Left kidney (tissue), 2 donors: ENCODE data around the gene CST9. TPM values are rescaled to one million over a fixed set of nuclear protein-coding genes. Genes with fewer than 3 reads are reported as not detected.
A peak's percentile ranks its signal among the peaks of the same experiment; 100 is the strongest.
"Not testable (repeated sequence)": the region's sequence is repeated elsewhere in the genome, so short reads cannot be mapped to it uniquely, and the experiment has no call there.

ENCODE experiments used
- DNase-seq: peaks from one replicate; pipeline ENCODE4 v3.0.0-alpha.2; 2013
- polyA plus RNA-seq: library from polyadenylated mRNA; unstranded; fragments of 120-200 nt; gene quantifications from one replicate; pipeline ENCODE4 v1.2.1, GENCODE V29; 2013; ENCODE audit not compliant: insufficient read length

Gene CST9
- polyA plus RNA-seq, 1 donor: 0.08 TPM

DNA sequence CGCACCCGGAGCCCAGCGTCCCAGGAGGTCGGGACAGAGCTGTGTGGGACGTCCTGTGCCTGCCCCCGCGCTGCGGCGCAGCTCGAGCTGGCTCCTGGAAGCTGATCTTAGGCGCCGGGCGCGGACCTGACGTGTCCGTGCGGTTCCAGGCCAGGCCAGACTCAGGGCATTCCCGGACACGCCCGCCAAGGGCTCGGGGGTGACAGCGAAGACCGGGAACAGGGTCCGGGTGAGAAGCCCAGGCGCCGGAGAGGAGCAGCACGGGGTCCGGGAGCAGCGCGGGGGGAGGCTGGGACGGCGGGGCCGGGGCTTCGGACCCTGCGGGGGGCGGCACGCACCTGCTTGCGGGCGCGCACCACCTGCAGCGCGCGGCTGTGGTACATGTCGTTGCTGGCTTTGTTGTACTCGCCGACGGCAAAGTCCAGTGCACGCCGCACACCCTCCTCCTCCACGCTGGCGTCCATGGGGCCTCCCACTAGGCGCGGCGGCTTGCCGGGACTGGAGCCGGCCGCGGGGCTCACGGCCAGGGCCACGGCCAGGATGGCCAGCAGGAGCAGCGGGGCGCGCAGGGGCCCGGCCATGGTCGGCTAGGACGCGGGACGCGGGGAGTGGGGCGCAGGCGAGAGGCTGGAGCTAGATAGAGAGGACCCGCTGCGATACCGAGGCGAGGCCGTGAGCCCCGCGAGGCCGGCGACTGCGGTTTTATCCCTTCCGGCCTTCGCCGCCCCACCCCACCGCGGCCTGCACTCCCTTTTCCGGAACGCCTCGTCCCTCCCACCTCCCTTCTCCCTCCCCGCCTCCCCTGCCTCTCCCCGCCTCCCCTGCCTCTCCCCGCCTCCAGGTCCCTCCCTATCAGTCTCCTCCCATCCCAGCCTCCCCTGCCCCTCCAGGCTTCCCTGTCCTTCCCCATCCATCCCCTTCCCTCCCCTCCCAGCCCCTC lies 31.8 kb upstream of the CST9 start, which contains the start of gene CST3:
TSS of gene CST3 (minus strand) at position 674 of the 940 bp plus-strand sequence. CDS start at position 581, 93 bp downstream.
- DNase-seq: peak; percentile 77

DNA sequence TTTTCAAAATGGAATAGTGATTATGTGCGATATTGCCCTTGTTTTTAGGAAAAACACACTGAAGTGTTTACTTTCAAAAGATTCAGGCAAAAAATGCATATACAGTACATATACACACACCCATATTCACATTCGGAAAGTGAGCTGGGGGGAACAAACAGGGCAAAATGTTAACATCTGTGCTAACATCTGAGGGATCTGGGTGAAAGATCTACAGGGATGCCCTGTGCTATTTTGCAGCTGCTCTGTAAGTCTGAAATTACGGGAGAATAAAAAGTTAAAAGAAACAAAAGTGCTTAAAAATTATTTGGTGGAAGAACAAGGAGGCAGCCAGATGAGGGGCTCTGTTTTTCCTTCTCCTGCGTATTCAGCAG lies 31.2 kb upstream of the CST9 start:
- no peak for DNase-seq

DNA sequence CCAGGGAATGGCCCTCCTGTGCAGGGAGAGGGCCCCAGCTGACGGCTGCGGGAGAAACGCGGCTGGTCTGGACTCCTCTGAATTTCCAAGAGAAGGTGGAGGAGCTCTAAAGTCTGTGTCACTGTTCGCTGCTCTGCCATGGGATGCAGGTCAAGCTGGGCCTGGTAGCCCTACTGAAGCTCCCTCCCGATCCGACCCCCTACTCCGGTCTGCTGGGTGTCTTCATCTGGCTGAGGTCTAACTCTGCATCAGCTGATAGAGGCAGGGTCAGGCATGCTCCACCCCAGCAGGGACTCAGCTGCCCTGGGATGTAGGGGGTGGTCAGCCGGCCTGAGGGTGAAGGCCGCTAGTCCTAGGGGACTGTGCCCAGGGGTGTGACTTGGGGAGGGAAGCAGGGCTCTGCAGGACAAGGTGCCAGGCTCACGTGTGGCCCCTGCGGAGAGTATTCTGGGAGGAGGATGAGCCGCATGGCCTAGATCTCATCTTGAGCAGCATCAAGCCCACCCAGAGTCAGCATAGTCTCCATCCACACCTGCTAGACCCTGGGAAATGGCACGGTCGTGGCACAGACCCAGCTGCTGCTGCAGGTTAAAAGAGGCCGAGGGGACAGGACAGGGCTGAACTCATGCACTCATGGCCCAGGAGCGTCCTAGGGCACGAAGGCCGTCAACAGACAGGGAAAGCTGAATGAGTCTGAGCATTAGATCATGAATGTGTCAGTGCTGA lies 30.6 kb upstream of the CST9 start:
- DNase-seq: no peak

DNA sequence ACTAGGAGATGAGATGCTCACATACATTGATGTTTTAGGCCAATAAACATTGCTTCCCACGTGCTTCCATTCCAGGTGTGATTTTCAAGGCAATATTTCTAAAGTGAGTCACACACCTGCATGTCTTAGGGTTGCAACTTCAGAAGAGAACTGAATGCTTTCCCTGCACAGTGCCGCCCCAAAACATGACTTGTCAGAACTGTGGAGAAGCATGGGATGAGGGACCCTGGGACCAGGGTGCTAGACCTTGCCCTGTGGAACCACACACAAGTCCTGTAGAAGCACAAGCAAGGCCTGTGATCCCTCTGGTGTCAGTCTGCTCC lies 30.0 kb upstream of the CST9 start:
- DNase-seq: not testable (repeated sequence)

DNA sequence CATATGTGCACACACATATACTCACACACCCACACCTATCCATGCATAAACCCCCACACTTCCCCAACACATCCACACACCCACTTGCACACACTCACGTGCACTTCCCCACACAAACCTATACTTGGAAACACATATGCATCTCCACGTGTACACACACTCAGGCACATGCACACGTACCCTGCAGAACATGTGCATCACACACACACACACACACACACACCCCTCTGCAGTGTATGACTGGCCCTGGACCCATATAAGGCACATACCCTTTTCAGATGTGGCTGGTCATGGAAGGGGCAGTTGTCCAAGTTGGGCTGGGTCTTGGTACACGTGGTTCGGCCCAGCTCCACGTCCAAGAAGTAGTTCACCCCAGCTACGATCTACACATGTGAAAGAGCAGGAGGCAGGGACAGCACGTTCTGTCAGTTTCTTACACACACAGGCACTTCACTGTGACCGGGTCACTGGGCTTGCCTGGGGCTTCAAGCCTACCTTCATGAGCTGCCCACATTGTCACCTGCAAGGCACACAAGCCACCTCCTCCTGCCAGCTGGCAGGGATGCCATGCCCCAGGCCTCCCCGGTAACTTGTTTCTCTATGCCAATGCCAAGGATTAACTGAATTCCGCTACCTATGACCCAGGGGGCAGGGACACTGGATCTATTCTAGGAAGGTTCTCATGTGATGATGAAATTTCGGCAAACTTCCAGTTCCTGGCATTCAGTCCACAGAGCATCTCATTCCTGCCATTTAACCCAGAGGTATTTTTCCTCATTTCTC lies 29.5 kb upstream of the CST9 start:
- no peak for DNase-seq

DNA sequence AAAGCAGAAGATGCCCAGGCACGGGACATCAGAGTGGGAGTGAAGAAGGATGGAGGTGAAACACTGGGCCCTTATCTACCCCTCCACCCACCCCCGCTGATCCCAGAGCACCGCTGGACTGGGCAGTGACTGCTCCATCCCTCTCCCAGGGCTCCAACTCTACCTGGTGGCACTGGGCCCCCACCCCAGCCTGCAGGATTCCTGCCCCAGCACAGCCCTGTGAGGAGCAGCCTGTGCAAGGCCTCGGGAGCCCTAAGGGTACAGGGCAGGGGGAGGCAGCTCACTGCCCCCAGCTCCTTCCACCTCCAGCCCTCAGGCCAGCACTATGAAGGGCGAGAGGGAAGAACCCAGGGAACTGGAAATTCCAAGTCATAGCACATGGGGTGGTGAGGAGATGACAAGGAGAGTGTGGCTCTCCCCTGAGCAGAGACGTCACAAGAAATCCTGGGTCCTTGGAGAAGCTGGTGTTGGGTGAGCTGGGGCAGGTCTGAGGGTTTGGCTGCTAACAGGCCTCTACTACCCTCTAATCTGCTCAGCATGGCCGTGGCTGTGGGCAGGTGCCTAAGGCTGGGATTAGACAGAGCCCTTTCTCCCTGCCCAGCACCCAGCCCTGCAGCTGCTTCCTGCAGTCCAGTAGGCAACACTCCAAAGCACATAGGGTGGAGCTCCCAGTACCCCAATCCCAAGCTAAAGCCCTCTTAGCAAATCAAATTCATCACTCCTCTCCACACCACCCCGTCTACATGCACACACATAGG lies 28.5 kb upstream of the CST9 start:
- no peak for DNase-seq

DNA sequence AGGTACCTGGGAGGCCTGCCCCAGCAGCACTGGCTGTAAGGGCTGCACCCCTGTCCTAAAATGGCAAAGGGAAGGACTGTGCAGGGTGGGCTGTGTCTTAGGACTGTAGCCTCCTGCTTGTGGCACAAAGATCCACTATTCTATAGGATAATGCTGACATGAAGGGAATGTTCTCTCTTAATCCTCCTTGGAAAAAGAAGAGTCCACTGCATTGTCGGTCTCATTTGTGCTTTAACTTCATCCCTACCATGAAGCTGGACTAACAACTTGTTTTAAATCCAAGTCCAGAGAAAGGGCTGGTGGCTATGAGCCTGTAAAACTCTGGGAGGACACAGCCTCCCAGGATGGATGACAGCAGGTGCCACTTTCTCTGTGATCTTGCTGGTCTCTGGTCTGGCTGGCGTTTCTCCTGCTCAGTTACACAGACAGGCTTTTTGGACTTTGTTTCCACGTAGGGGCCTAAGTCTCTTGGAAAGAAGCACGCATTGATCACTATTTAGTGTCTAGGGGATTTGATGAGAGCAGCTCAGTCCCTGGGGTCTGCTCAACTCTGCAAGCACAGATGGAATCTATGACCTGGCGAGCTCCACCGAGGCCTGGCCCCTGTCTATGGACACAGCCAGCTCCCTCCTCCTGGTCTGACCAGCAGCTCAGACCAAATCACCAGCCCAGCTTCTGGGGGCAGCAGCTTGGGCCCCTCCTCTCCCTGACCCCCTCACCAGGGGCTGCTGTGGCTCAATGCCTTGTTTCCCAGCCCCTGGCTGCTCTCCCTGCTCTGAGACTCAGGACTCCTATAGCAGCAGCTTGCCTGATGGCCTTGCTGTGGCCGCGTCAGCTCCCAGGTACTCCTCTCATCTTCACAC lies 27.2 kb upstream of the CST9 start:
- no peak for DNase-seq

DNA sequence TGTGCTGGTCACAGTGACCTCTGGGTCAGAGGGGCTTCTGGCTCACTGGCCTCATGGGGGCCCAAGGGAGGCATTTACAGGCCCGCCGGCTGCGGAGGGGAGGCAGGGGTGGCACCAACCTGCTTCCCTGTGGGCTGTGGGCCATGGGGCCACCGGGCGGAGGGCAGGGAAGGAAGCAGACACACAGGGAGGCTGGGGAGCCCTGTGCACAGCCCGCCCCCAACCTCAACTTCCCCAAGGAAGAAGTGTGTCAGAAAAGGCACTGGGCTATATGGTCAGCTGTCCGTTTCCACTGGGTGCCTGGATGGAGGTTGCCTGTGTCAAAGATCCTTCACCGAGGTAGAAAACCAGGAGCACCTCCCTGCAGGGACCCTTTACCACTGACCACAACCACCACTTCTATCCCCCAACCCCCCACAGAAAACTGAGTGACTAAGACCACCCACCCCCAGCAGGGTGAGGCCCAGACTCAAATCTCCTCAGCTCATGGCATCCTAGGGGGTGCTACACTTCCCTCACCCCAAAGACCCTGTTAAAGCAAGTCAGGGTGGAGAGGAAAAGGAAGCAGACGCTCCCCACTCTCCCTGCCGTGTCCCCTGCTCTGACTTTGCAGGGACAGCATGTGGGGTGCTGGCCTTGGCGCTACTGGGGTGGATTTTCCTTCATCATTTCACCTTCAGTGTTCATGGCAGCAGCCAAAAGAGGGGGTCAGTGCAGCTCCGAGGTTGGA lies 26.4 kb upstream of the CST9 start:
- no peak for DNase-seq

DNA sequence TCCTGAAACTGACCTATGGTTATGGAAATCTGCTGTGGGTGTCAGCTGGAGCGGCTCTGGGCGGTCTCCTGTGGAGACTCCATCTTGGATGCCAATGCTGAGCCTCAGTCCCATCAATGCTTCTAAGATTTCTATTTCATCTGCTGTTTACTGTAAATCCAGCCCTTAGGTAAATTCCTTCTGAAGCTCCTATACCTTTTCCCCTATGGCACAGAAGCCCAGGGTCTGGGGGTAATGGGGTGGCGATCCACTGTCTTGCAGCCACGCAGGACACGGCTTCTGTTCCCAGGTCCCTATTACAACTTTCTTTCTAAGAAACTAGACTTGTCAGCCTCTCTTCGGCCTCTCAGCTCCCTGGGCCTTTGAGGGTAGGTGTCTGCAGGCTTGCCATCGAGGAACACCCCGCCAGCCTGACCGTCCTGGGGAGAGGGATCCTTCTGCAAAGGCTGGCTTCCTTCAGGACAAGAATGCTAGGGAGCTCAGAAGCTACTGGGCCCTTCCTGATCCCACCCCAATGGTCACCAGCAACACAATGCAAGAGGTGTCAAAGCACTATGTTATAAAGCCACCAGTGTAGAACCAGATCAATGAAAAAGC lies 25.6 kb upstream of the CST9 start:
- no peak for DNase-seq

DNA sequence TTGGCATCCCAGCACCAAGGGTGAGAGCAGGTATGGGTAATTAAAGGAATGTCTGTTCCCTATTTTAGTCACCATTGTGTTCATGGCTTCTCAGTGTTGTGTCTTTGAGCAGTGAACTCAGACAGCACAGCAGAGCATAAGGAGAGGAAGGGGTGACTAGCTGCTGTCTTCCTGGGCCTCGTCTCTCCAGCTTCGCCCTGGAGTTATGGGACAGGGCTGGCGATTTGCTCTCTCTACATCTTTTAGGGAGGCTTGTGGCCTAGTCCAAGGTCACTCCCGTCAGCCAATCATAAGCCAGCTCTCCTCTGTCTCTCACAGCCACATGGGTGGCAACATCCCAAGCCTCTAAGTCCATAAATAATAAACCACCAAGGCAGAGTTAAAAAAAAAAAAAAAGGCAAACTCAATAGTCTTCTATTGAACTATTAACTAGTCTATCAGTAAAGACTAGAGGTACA lies 24.7 kb upstream of the CST9 start:
- DNase-seq: no peak

DNA sequence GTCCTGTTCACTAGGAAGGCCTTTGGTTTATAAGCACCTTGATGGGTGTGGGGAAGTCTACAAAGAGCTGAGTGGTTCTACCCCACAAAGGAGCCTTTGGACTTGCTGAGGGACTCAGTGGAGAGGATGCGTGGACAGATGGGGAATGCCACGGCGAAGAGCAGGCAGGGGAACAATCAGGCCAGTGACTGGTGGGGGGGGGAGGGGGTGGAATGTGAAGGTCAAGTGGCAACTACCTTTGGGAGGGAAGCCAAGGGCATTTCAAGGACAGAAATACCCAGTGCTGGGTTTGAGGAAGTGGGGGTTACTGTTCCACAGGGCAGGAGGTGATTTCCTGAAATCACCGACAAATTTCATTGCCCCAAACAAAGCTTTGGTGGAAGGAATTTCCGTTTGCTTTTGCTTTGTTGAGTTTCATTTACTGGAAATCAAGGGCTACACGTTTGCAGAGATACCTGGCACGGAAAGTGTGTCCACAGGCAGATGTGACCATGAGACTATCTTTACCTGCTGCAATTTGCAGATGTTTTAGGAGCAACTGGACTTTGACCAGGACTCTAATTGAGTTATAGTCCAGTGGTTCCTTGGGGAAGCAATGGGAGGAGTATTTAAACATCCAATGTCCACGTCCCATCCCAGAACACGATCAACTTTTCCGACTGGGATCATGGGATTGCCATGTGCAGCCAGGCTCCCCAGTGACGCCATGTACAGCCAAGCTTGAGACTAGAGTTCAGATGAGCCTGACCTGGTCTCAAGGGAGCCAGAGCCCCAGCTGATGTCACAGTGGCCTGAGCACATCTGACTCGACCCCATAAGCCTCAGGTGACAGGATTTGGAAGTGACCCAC lies 24.1 kb upstream of the CST9 start:
- DNase-seq: no peak

DNA sequence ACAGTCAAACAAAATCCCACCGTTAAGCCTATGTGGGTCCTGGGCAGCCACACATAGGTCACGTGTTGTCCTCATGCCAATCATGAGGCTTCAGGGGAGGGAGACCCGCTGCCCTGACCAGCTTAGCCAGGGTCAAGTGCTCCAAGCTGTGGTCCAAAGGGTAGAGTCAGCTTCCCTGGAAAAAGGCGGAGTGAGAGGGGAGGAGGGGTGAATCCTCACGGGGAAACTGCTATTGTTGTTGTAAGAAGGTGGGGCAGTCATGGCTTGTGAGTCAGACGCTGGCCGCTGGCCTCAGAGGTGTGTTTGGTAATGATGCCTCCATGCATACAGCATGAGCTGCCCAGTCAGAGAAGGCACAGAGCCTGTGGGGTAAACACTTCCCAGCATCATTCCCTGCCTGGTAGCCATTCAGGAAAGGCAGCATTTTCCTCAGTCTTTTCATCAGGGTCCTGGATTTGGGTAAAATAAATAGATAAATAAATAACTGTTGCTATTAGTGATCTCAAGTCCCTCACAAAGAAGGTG lies 23.4 kb upstream of the CST9 start:
- no peak for DNase-seq

DNA sequence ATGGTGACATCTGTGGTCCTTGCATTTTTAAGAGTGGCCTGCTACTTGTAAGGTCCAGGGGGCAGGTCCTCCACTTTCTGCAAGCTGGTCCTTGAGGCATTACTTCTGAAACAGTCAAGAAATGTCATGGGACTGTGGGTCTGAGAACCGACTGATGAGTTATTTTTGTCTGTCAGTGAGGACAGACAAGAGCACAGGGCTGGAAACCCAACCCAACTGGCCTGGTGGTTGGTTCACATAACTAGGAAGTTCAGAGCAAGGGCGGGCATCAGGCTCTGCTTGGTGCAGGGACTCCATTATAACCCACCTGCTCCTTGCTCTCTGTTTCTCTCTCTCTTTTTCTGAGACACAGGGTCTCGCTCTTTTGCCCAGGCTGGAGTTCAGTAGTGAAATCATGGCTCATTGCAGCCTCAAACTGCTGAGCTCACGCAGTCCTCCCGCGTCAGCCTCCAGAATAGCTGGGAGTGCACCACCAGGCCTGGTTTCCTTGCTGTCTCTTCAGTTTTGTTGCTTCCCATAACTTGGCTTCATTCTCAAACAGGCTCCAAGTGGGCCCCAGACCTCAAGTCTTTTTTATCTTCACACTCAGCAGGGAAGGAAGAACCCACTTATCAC lies 22.8 kb upstream of the CST9 start:
- no peak for DNase-seq

DNA sequence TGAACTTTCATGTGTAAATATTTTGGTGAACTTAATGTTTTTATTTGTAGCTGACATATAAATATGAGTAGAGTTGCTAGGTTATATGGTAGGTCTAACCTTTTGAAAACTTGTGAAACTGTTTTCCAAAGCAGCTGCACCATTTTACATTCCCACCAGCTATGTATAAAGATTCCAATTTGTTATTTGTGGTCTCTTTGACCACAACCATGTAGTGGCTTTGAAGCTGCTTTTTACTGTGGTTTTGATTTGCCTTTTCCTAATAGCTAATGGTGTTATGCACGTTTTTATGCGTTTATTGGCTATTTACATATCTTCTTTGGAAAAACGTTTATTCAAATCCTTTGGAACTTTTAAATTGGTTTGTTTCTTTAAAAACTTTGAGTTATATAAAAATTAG lies 21.8 kb upstream of the CST9 start:
- no peak for DNase-seq

DNA sequence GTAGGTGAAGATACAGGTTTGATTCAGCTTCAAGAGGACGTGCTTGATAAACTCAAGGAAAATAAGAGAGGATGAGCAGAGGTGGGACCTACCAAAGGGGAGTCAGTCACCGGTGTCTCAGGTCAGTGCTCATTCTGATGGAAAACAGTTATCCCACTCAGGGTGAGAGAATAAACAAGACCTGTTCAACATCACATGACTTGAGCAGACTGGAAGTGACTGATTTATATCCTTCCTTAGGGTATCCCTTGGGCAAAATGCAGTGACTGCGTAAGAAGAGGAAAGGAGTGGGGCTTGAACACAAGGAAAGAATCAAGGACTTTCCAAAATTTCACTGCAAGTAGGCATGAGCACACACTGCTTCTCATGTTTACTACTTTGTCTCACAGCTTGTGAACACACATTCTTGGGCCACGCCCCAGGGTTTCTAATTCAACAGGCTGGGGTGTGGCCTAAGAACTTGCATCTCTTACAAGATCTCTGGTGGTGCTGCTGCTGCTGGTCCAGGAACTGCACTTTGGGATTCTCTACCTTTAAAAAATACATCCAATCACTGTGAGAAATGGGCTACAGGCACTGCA lies 20.4 kb upstream of the CST9 start:
- no peak for DNase-seq

DNA sequence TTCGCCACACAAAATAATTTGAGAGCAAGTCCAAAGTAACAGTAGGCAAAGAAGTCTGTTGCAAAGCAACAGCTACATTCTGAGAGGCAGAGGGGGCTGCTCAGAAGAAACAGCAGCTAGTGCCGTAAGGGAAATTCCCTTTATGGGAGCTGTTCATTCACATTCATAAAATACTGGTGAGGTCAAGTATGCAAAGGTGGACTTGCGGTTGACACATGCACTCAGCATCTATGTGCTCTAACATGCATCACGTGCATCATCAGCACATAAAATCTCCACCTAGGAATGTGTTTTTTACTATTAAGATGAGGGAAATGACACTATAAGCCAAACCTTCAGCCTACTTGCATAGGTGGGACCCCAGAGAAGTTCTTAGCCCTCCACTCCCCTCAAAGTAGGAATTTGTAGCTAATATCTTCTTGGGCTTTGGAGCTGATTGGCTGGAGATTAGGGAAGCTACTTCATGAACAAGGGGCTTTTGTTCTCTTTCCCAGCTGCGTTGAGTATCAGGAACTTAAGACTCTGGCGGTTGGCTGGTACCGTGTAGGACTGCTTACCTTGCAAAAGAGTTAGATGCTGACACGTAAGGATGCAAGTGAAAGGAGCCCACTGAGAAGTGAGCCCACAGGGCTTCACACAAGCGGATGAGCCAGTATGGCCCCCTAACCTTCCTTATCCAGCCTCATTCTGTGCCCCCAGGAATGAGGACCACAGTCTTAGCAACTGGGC lies 19.7 kb upstream of the CST9 start:
- no peak for DNase-seq

DNA sequence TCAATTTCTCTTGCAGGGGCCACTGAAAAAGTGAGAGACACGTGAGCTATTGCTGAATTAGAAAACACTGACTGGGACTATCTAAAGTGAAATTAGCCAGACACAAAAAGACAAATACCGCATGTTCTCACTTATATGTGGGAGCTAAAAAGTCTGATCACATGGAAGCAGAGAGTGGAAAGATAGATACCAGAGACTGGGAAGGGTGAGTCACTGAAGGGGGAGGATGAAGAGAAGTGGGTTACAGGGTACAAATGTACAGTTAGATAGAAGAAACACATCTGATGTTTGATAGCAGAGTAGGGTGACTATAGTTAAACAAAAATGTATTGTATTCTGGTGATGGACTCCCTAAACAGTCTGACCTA lies 18.6 kb upstream of the CST9 start:
- DNase-seq: no peak
